Activated CD4-positive, alpha-beta T cell treated with anti-CD3 and anti-CD28 coated beads for 48 hours (primary cell): Measurements from ENCODE around the gene GPR83.
A peak's percentile ranks its signal among the peaks of the same experiment; 100 is the strongest.
"Not testable (repeated sequence)": the region's sequence is repeated elsewhere in the genome, so short reads cannot be mapped to it uniquely, and the experiment has no call there.

Source experiments
- DNase-seq: peaks from one replicate; pipeline ENCODE4 v3.0.0-alpha.2; 2020

The GPR83 gene

GRCh38 chr11:94400839-94401772 is at the start of gene GPR83:
TSS of gene GPR83 (minus strand) at chr11:94401419. CDS start at chr11:94401247, 172 bp downstream.
- peak; percentile 4 for DNase-seq

GRCh38 chr11:94450048-94450447 is 48.8 kb upstream of the GPR83 start:
- DNase-seq: no peak

GRCh38 chr11:94449437-94449836 is 48.2 kb upstream of the GPR83 start:
- DNase-seq: no peak

- DNase-seq: no peak
Measured at GRCh38 chr11:94449029-94449428, 47.8 kb upstream of the GPR83 start.

- DNase-seq: no peak
Measured at GRCh38 chr11:94447149-94447548, 45.9 kb upstream of the GPR83 start.

GRCh38 chr11:94445641-94446040 is 44.4 kb upstream of the GPR83 start:
- DNase-seq: no peak

- no peak for DNase-seq
Measured at GRCh38 chr11:94433049-94433448, 31.8 kb upstream of the GPR83 start.

- DNase-seq: no peak
Measured at GRCh38 chr11:94424662-94425061, 23.4 kb upstream of the GPR83 start.

- DNase-seq: no peak
Measured at GRCh38 chr11:94424011-94424410, 22.8 kb upstream of the GPR83 start.

- no peak for DNase-seq
Measured at GRCh38 chr11:94423507-94423906, 22.3 kb upstream of the GPR83 start.

GRCh38 chr11:94418123-94418765 is 17.0 kb upstream of the GPR83 start:
- no peak for DNase-seq

- DNase-seq: no peak
Measured at GRCh38 chr11:94417386-94417987, 16.3 kb upstream of the GPR83 start.

GRCh38 chr11:94405062-94405833 is 4.0 kb upstream of the GPR83 start:
- DNase-seq: no peak

GRCh38 chr11:94402355-94402754 is 1.1 kb upstream of the GPR83 start:
- DNase-seq: no peak

- DNase-seq: no peak
Measured at GRCh38 chr11:94401773-94402265, 600 bp upstream of the GPR83 start.

- no peak for DNase-seq
Measured at GRCh38 chr11:94400457-94400838, 771 bp downstream of the GPR83 start.

GRCh38 chr11:94400050-94400449 is 1.2 kb downstream of the GPR83 start:
- DNase-seq: no peak

- DNase-seq: no peak
Measured at GRCh38 chr11:94398101-94398500, 3.1 kb downstream of the GPR83 start.

- DNase-seq: no peak
Measured at GRCh38 chr11:94396282-94396681, 4.9 kb downstream of the GPR83 start.

- DNase-seq: not testable (repeated sequence)
Measured at GRCh38 chr11:94391937-94392336, 9.3 kb downstream of the GPR83 start.

GRCh38 chr11:94379613-94380012 is 21.6 kb downstream of the GPR83 start:
- DNase-seq: no peak

GRCh38 chr11:94376841-94377240 is 24.4 kb downstream of the GPR83 start:
- DNase-seq: no peak

GRCh38 chr11:94370576-94370975 is 30.6 kb downstream of the GPR83 start:
- DNase-seq: not testable (repeated sequence)
